Measurements from ENCODE around the gene DPYD.
A peak's percentile ranks its signal among the peaks of the same experiment; 100 is the strongest.

The DPYD gene

DNA sequence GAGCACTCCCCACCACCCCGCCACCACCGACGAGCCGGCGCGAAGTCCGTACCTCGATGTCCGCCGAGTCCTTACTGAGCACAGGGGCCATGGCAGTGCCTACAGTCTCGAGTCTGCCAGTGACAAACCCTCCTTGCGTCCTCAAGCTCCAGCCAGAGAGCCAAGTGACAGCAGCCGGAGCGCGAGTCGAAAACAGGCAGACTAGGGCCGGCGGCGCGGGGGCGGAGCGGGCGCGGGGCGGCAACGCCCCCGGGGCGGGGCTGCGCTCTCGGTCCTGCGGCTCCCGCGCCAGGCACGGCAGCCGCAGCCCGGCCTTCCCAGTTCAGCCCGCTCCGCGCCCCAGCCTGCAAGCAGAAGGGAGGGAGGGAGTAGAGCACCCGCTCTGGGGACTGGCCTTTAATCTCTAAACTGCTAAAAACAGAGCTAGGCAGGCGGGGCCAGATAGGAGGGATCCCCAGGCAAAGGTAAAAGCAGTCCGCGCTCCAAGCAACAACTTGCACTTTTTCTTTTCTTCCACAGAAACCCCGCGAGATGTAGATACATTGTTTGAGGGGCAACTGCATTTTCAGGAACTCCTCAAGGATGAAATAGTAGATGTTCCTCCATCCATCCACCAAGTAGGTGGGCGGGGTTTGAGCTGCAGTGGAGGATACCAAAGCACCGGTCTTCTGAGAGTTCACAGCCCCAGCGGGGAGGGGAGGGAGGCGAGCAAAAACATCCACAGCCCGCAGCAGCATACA, at the start of gene DPYD:
Gene DPYD (minus strand): TSS at position 203 of the 740 bp plus-strand sequence. CDS start 112 bp downstream, at position 91.
- peak; percentile 37 for DNase-seq (ENCODE audit: low spot score)

DNA sequence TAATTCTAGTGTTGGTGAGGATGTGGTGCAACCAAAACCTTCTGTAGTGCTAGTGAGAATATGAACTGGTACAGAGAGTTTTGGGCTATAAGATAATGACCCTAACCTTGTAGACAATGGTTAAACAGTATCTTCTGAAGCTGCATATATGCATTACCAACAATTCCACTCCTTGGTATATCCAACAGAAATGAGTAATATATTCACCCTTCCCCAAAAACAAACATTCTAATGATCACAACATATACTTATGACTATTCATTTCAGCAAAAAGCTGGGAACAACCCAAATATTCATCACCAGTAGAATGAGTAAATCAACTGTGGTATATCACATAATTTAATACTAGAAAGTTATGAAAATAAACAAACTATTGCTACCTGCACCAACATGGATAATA, 39.6 kb upstream of the DPYD start:
- DNase-seq (ENCODE audit: low spot score) = no peak

DNA sequence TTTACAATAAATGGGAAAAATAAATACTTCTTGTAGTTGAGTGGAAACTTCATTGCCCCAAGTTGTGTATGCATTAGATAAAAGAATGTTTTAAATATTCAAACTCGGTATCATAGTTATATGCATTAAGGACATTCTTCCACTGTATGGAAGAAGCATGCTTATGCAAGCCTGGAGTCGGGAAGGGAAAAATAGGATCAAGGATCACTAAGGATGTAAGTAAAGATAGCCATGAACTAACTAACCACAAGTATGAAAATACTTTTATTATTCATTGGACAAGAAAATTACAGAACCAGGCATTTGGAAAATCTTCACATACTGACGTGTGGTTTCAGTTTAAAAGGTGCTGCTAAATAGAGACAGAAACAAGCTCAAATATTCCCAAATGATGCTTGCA, 26.9 kb upstream of the DPYD start:
- DNase-seq (ENCODE audit: low spot score) = no peak

DNA sequence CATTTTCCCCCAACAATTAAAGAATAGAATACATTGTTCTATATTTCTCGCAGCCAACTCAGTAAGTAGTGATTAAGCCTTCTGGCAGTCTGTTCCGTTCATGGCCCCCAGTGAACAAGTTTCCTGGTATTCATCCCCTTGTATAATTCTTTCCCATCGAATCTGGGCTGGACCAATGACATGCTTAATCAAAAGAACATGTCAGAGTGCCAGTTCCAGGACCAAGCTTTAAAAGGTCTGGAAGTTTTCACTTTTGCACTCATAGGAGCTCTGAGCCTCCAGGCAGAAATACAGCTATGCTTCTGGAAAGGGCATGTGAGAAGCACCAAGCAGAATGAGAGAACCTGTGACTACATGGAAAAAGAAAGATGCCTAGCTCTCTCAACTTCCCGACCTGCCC, 22.5 kb upstream of the DPYD start:
- DNase-seq (ENCODE audit: low spot score) = no peak

GRCh38 chr1:97942161-97943123, 21.6 kb upstream of the DPYD start:
- DNase-seq (ENCODE audit: low spot score) = no peak

GRCh38 chr1:97938285-97938642, 17.4 kb upstream of the DPYD start:
- no peak for DNase-seq (ENCODE audit: low spot score)

- DNase-seq (ENCODE audit: low spot score) = no peak
These were observed 16.1 kb upstream of the DPYD start for GRCh38 chr1:97936976-97937375.

DNA sequence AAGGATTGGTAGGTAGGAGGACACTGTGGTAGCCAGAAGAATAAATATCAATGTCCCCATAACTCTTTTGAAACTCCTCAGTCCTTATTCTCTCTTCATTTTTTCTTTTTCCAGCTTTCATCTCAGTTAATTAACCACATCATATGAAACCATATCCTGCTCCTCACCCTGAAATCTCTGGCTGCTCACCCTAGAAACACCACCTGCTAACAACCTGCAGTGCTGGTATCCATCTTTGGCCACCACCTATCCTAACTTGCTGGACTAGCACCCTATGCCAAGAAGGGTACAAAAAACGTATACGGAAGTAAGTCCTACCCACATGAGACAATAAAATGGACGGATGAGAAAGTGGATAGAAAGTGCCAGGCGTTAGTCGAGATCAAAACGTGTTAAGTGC, 13.7 kb upstream of the DPYD start:
- DNase-seq (ENCODE audit: low spot score) = no peak

- DNase-seq (ENCODE audit: low spot score) = no peak
These were observed 9.3 kb upstream of the DPYD start for GRCh38 chr1:97929874-97930851.

DNA sequence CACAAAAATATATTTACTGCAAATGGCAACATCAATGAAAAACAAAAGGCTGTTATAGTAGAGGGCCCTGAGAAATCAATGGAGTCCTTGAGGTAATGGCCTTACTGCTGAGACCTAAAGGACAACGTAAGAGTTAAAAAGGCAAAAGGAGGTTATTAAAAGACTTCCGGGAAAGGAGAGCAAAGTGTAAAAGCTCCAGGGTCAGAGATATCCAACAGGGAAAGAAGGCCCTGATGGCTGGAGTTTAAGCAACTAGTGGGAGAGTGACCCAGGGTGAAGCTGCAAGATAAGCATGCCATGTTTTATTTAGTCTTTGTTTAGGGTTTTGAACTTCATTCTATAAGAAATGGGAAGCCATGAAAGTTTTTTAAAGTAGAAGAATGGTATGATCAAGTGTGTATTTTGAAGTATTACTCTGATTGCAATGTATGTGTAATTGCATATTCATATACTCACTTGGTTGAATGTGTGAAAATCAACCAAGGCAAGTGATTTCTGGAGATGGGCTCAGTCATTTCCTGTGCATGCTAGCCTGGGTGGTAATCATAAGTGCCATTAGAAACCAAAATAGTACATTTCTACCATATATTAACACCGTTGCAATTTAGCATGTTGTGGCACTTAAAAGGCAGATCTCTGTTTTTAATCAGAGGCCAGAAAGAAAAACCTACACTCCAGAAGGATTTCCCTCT, 5.3 kb upstream of the DPYD start:
- DNase-seq (ENCODE audit: low spot score) = no peak

GRCh38 chr1:97925151-97925550, 4.3 kb upstream of the DPYD start:
- DNase-seq (ENCODE audit: low spot score) = no peak

GRCh38 chr1:97923811-97924210, 3.0 kb upstream of the DPYD start:
- no peak for DNase-seq (ENCODE audit: low spot score)

GRCh38 chr1:97920276-97920831, 480 bp downstream of the DPYD start:
- no peak for DNase-seq (ENCODE audit: low spot score)

GRCh38 chr1:97919585-97920261, 1.1 kb downstream of the DPYD start:
- DNase-seq (ENCODE audit: low spot score) = no peak

DNA sequence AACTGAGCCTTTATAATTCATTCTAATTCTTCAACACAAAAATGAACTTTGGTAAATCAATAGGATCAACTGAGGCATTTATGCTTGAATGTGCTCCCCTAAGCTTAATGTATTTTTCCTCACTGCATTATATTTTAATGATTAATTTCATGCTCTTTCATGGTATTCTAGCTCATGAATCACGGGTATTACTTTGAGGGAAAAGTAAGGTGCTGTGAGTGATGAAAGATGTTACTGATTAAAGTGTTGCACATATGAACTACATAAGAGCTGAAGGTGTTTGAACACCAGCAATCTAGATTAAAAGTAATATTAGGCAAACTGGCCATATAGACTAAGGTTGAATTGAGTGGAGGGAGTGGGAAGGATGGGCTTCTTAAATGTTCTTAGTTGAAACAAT, 1.9 kb downstream of the DPYD start:
- no peak for DNase-seq (ENCODE audit: low spot score)

- DNase-seq (ENCODE audit: low spot score) = no peak
These were observed 7.2 kb downstream of the DPYD start for GRCh38 chr1:97913506-97914139.

GRCh38 chr1:97911266-97912215, 9.3 kb downstream of the DPYD start:
- DNase-seq (ENCODE audit: low spot score) = no peak

GRCh38 chr1:97909266-97909665, 11.6 kb downstream of the DPYD start:
- DNase-seq (ENCODE audit: low spot score) = no peak

DNA sequence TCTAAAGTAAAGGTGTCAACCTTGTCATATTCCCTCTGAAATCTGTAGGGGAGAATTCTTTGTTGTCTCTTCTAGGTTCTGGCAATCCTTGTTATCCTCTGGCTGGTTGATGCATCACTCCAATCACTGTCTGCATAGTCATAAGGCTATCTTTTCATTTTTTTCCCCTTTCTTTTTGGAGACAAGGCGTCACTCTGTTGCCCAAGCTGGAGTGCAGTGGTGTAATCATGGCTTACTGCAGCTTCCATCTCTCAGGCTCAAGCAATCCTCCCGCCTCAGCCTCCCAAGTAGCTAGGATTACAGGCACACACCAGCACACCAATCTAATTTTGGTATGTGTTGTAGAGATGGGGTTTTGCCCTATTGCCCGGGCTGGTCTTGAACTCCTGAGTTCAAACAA, 12.9 kb downstream of the DPYD start:
- no peak for DNase-seq (ENCODE audit: low spot score)

All from cerebellar cortex (tissue), 1 donor.